Embryonic facial prominence (tissue), 1 donor: ENCODE data around the gene CAPN11.

Experiments
- DNase-seq: peaks from one replicate; pipeline ENCODE4 v3.0.0-alpha.2; 2016; ENCODE audit errors: extremely low spot score

Gene CAPN11

GRCh38 chr6:44214307-44214706, 55.7 kb downstream of the CAPN11 start:
- no peak for DNase-seq

- DNase-seq: no peak
Observed at GRCh38 chr6:44216677-44217331, 58.2 kb downstream of the CAPN11 start, which contains the start of gene MYMX. Gene MYMX, plus strand, starts transcription at chr6:44216926. Its CDS starts 546 bp downstream, at chr6:44217472.

- DNase-seq: no peak
Observed at GRCh38 chr6:44217332-44218143, 58.9 kb downstream of the CAPN11 start.

- no peak for DNase-seq
Observed at GRCh38 chr6:44219053-44219814, 60.6 kb downstream of the CAPN11 start.

GRCh38 chr6:44219815-44220784, 61.5 kb downstream of the CAPN11 start:
- DNase-seq: no peak

- no peak for DNase-seq
Observed at GRCh38 chr6:44220913-44221290, 62.3 kb downstream of the CAPN11 start.

- no peak for DNase-seq
Observed at GRCh38 chr6:44221291-44221960, 62.8 kb downstream of the CAPN11 start.

- DNase-seq: no peak
Observed at GRCh38 chr6:44221961-44222335, 63.3 kb downstream of the CAPN11 start.

GRCh38 chr6:44222486-44223318, 64.1 kb downstream of the CAPN11 start:
- no peak for DNase-seq

- no peak for DNase-seq
Observed at GRCh38 chr6:44223319-44224028, 64.9 kb downstream of the CAPN11 start, which contains the start of gene SLC29A1. Gene SLC29A1, plus strand, starts transcription at chr6:44223595. Its CDS starts 3,719 bp downstream, at chr6:44227314.

GRCh38 chr6:44224029-44224964, 65.7 kb downstream of the CAPN11 start:
- DNase-seq: no peak

- no peak for DNase-seq
Observed at GRCh38 chr6:44224965-44225305, 66.3 kb downstream of the CAPN11 start.

GRCh38 chr6:44225579-44226325, 67.1 kb downstream of the CAPN11 start:
- no peak for DNase-seq

GRCh38 chr6:44226368-44227147, 67.9 kb downstream of the CAPN11 start:
- no peak for DNase-seq

- no peak for DNase-seq
Observed at GRCh38 chr6:44227148-44227793, 68.7 kb downstream of the CAPN11 start.

- DNase-seq: no peak
Observed at GRCh38 chr6:44228031-44228430, 69.4 kb downstream of the CAPN11 start.
